Stimulated activated CD4-positive, alpha-beta T cell treated with anti-CD3 and anti-CD28 coated beads, Interleukin-15, amount 100 ng/mL, for 48 hours (primary cell): Measurements from ENCODE around the gene SEC23A.
"Not testable (repeated sequence)": the region's sequence is repeated elsewhere in the genome, so short reads cannot be mapped to it uniquely, and the experiment has no call there.

ENCODE experiments used
- DNase-seq, 2 donors: peaks; one replicate each; pipeline ENCODE4 v3.0.0-alpha.2; 2020; ENCODE audit warnings: low read depth in 2 of 2

SEC23A gene

GRCh38 chr14:39030209-39030608, 72.8 kb downstream of the SEC23A start:
- DNase-seq, result no peak

GRCh38 chr14:39029789-39030188, 73.2 kb downstream of the SEC23A start:
- no peak for DNase-seq

- no peak for DNase-seq
Observed at GRCh38 chr14:39028620-39029019, 74.4 kb downstream of the SEC23A start.

GRCh38 chr14:39025810-39026627, 77.0 kb downstream of the SEC23A start:
- no peak for DNase-seq

- DNase-seq, result no peak
Observed at GRCh38 chr14:39025250-39025809, 77.7 kb downstream of the SEC23A start.

- DNase-seq, result no peak
Observed at GRCh38 chr14:39023939-39024871, 78.8 kb downstream of the SEC23A start.

- not testable (repeated sequence) for DNase-seq
Observed at GRCh38 chr14:39017096-39018016, 85.7 kb downstream of the SEC23A start.

GRCh38 chr14:39016733-39017095, 86.3 kb downstream of the SEC23A start:
- no peak for DNase-seq

GRCh38 chr14:39015964-39016577, 87.0 kb downstream of the SEC23A start:
- DNase-seq, result no peak

- DNase-seq, result no peak
Observed at GRCh38 chr14:39015360-39015961, 87.6 kb downstream of the SEC23A start.

GRCh38 chr14:39014460-39014859, 88.6 kb downstream of the SEC23A start:
- no peak for DNase-seq

- DNase-seq, result not testable (repeated sequence)
Observed at GRCh38 chr14:39008965-39009364, 94.1 kb downstream of the SEC23A start.

GRCh38 chr14:39006721-39007410, 96.2 kb downstream of the SEC23A start:
- DNase-seq, result no peak

GRCh38 chr14:39005044-39005880, 97.8 kb downstream of the SEC23A start:
- no peak for DNase-seq

- DNase-seq, result no peak
Observed at GRCh38 chr14:38999949-39000348, 103.1 kb downstream of the SEC23A start.

GRCh38 chr14:38994731-38995130, 108.3 kb downstream of the SEC23A start:
- no peak for DNase-seq

GRCh38 chr14:38993981-38994380, 109.1 kb downstream of the SEC23A start:
- DNase-seq, result no peak

- no peak for DNase-seq
Observed at GRCh38 chr14:38992067-38992844, 110.8 kb downstream of the SEC23A start.
